DND-41 (cell line): ENCODE data around the gene CBX4.

Experiments used
- ATAC-seq: fragments of 200-7000 bp; cut with Tn5 transposase; 3 replicates; pipeline ENCODE4 v1.9.1; 2021; ENCODE audit warnings: low read depth; ENCODE audit not compliant: insufficient read depth
- DNase-seq: peaks from one replicate; pipeline ENCODE4 v3.0.0-alpha.2; 2020
- H2AFZ ChIP-seq: 2 replicates; pipeline ENCODE4 v1.6.0; 2012; ENCODE audit warnings: low read depth, low read length
- H3K27ac ChIP-seq: 2 replicates; pipeline ENCODE4 v1.5.1; 2012; ENCODE audit warnings: low read length, inconsistent platforms
- H3K27me3 ChIP-seq: fragments of 200-600 bp; sonication (generic); 2 replicates; pipeline ENCODE4 v1.6.0; 2012; ENCODE audit warnings: low read length, mild to moderate bottlenecking, inconsistent platforms; ENCODE audit not compliant: insufficient read depth, poor library complexity
- H3K36me3 ChIP-seq: 2 replicates; pipeline ENCODE4 v1.5.1; 2012; ENCODE audit warnings: low read length, inconsistent platforms; ENCODE audit not compliant: insufficient read depth
- H3K4me1 ChIP-seq: 2 replicates; pipeline ENCODE4 v1.5.1; 2012; ENCODE audit warnings: mild to moderate bottlenecking, low read length; ENCODE audit not compliant: insufficient read depth
- H3K4me2 ChIP-seq: 2 replicates; pipeline ENCODE4 v1.6.0; 2012; ENCODE audit warnings: mild to moderate bottlenecking, moderate library complexity, low read length, inconsistent platforms; ENCODE audit not compliant: insufficient read depth
- H3K4me3 ChIP-seq, 2 experiments: fragments of 200-600 bp in 1 of 2; shearing (Covaris generic) in 1 of 2; 2 replicates each; pipeline ENCODE4 v1.5.1; 2012 to 2016; ENCODE audit warnings: inconsistent platforms in 2 of 2, low read length in 2 of 2, mild to moderate bottlenecking in 2 of 2, low read depth in 1 of 2, moderate library complexity in 1 of 2
- H3K79me2 ChIP-seq: 2 replicates; pipeline ENCODE4 v1.6.0; 2012; ENCODE audit warnings: low read length, inconsistent platforms; ENCODE audit not compliant: insufficient read depth
- H3K9ac ChIP-seq: 2 replicates; pipeline ENCODE4 v1.6.0; 2012; ENCODE audit warnings: low read depth, mild to moderate bottlenecking, inconsistent platforms, low read length, moderate library complexity
- H3K9me3 ChIP-seq: 2 replicates; pipeline ENCODE4 v1.5.1; 2012; ENCODE audit warnings: low read length, moderate library complexity, mild to moderate bottlenecking, inconsistent platforms; ENCODE audit not compliant: insufficient read depth, severe bottlenecking
- H4K20me1 ChIP-seq: 2 replicates; pipeline ENCODE4 v1.6.0; 2012; ENCODE audit warnings: low read length; ENCODE audit not compliant: insufficient read depth
- EZH2 ChIP-seq: IDR thresholded peaks from 3 replicates; pipeline ENCODE4 v1.6.1; 2012; ENCODE audit warnings: borderline replicate concordance, low read depth, mild to moderate bottlenecking, moderate library complexity, low read length, inconsistent platforms; ENCODE audit not compliant: severe bottlenecking
- TF ChIP-seq, protein P1 (sequence below): IDR thresholded peaks from 2 replicates; pipeline ENCODE4 v1.5.1; 2012; ENCODE audit warnings: borderline replicate concordance, low read length, moderate library complexity, mild to moderate bottlenecking; ENCODE audit not compliant: poor library complexity, severe bottlenecking; ENCODE audit errors: extremely low read depth

Gene CBX4

DNA sequence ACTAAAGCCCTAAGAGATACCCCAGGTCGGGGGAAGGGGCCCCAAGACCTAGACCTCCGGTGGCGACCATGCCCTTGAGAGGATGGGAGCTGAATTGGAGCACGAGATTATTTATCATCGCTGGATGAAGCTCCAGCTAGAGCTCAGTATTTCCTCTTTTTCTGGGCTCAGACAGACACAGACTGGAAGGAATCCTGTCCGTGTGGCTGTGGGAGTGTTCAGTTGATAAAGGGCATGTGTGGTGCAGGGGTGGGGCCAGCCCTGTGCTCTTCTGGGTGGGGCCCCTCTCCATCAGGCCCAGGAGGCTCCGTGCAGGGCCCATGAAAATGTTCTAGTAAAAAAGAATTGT, 6.3 kb upstream of the CBX4 start:
- Histone ChIP-seq H4K20me1 (no peaks in the 10 kb centered on the region), H2AFZ (no peak overlapping the region), H3K9me3 (no peaks in the 10 kb centered on the region), H3K36me3 (no peaks in the 10 kb centered on the region), H3K4me3 (no peak overlapping the region), H3K27me3 (peaks cover 32% of the 10 kb centered on the region), H3K27ac (no peak overlapping the region), H3K9ac (no peak overlapping the region), H3K4me2 (no peak overlapping the region), H3K79me2 (no peaks in the 10 kb centered on the region), H3K4me1 (peaks cover 18% of the 10 kb centered on the region)
- TF ChIP-seq, protein P1, sequence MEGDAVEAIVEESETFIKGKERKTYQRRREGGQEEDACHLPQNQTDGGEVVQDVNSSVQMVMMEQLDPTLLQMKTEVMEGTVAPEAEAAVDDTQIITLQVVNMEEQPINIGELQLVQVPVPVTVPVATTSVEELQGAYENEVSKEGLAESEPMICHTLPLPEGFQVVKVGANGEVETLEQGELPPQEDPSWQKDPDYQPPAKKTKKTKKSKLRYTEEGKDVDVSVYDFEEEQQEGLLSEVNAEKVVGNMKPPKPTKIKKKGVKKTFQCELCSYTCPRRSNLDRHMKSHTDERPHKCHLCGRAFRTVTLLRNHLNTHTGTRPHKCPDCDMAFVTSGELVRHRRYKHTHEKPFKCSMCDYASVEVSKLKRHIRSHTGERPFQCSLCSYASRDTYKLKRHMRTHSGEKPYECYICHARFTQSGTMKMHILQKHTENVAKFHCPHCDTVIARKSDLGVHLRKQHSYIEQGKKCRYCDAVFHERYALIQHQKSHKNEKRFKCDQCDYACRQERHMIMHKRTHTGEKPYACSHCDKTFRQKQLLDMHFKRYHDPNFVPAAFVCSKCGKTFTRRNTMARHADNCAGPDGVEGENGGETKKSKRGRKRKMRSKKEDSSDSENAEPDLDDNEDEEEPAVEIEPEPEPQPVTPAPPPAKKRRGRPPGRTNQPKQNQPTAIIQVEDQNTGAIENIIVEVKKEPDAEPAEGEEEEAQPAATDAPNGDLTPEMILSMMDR: no peak
- TF ChIP-seq EZH2: no peak
- DNase-seq (no peak), ATAC-seq (no peak)

DNA sequence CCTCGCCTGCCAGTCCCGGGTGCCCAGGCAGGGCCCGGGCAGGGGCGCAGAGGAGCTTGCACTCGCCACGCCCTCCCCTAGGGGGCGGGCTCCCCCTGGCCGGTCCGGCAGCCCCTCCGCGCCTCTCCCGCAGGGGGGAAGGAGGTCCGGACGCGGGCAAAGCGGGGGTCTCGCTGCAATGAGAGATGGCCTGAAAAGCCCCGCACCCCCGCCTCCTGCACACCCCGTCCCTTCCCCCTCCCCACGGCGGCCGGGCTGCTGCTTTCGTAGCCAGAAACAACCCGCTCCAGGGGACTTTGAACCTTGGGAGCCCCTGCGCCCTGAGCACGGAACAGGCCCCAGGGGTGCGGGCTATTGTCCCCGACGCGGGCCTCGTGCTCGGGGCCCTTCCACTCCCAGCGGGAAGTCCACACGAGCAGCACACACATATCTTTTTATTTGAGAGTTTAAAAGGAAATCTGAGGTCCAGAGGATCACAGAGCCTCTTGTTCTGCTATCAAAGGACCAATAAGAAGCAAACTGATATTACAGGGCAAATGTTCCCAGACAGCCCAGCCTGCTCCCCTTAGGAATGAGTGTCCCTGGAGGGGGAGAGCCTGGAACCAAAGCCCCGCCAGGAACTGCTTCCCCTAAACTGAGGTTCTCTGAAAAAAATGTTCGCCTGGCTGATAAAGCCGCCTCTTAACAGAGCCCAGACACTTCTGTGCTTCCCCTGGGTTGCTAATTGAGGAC, 5.8 kb upstream of the CBX4 start:
- DNase-seq: peak; percentile 57
- Histone ChIP-seq H3K9ac (no peak overlapping the region), H3K79me2 (no peaks in the 10 kb centered on the region), H4K20me1 (no peaks in the 10 kb centered on the region), H3K4me3 (no peak overlapping the region), H3K27ac (no peak overlapping the region), H3K36me3 (no peaks in the 10 kb centered on the region), H3K4me1 (peaks cover 22% of the 10 kb centered on the region), H3K4me2 (no peak overlapping the region), H3K27me3 (peaks cover 36% of the 10 kb centered on the region), H3K9me3 (no peaks in the 10 kb centered on the region), H2AFZ (no peak overlapping the region; the same call in 1 of the 2 replicates)
- TF ChIP-seq, protein P1: peak; percentile 67
- TF ChIP-seq EZH2: no peak
- peak; percentile 81 for ATAC-seq

DNA sequence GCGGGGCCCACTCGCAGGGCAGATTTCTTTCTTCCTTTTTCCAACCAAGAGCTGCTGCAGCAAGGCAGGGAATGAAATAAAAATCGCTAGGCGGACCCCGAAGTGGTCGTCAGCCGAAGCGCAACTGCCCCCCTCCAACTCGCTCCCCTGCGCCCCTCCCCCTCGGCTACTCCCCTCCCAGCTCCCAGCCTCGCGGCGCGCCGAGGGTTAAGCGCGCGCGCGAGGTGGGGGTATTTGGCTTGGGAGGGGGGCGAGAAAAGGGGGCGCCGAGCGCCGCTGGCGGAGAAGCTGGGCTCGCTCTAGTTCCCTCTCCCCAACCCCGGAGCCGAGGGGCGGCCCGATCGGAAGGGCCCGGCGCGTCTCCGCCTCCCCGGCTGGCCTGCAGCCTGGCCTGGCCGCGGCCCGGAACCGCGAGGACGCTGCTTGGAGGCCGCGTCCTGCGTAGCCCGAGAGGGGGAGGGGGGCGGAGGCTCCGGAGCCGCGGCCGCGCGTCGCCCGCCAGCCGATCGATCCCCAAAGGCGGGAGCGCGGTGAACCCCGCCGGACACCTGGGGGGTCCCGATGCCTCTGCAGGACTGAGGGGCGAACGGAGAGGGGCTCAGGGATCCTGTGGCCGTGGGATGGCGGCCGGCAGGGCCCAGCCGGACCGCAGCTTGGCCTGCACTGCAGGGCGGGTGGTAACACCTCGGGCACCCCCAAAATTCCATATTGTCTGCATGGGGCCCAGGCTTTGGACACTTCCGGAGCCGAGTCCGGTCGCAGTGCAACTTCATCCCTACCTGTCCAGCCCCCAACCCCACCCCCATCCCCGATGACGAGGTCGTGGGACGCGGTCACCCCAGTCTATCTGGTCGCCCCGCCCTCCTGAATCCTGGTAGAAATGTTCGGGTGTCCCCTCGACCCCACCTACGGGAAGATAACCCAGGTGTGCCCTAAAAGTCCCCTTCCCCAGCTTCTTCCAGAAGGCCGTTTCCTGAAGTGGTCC, 4.9 kb upstream of the CBX4 start:
- ATAC-seq: no peak
- Histone ChIP-seq H3K36me3 (no peaks in the 10 kb centered on the region), H3K79me2 (no peaks in the 10 kb centered on the region), H3K4me3 (no peak overlapping the region), H3K4me2 (no peak overlapping the region), H3K9ac (no peak overlapping the region), H3K27me3 (peaks cover 36% of the 10 kb centered on the region), H3K4me1 (peaks cover 27% of the 10 kb centered on the region), H3K27ac (no peak overlapping the region), H2AFZ (no peak overlapping the region), H3K9me3 (no peaks in the 10 kb centered on the region), H4K20me1 (no peaks in the 10 kb centered on the region)
- no peak for DNase-seq
- no peak for TF ChIP-seq EZH2
- TF ChIP-seq, protein P1: no peak
